ENCODE data around the gene RGS13.

The RGS13 gene

GRCh38 chr1:192626366-192627179 lies 9.4 kb upstream of the RGS13 start:
- DNase-seq (ENCODE audit: low spot score): no peak

DNA sequence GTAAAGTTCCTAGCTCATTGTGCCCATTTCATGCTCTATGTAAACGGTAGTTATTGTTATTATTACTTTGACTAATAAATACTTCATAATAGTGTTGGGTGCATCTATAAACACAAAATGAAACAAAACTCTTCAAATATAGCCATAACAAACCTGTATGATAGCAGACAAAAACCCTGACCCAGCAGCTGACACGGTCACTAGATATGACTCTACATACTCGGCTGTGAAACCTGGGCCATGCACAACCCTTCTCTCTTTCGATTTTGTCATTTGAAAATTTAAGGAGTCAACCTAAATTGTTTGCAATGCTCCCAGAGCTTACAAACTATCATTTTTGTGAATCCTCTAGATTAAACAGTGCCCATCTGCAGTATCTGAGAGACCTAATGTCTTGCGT lies 8.0 kb upstream of the RGS13 start:
- no peak for DNase-seq (ENCODE audit: low spot score)

DNA sequence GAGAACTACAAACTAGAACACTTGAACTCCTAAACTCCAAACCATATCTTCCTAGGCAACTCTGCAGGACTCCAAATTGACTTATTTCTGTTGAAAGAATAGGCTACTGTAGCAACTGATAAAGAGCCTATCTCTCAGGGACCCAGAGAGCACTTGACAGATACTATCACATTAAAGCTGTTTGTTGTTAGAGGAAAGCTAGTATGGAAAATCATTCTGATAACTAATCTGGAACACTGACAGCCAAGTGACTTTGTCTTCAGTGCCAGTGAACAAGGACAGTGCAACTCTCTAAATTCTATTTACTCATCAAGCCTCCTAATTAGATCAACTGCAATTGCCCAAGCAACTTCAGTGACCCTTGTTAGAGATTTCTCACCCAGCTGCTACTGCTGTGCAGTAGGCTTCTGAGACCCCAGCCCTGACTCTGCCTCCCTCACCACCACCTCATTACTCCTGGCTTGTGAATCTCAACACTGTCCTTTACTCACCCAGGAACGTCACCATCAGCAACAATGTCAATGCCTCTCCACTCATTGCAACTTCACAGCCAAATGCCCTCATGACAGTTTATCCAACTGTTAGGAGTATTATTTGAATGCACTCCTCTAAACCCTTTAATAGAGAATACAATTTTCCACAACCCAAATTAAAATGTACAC lies 7.4 kb upstream of the RGS13 start:
- DNase-seq (ENCODE audit: low spot score): no peak

GRCh38 chr1:192629612-192630011 lies 6.3 kb upstream of the RGS13 start:
- DNase-seq (ENCODE audit: low spot score): no peak

- no peak for DNase-seq (ENCODE audit: low spot score)
Measured at GRCh38 chr1:192630521-192631287, 5.2 kb upstream of the RGS13 start.

- DNase-seq (ENCODE audit: low spot score): no peak
Measured at GRCh38 chr1:192631749-192632148, 4.2 kb upstream of the RGS13 start.

GRCh38 chr1:192632188-192632587 lies 3.8 kb upstream of the RGS13 start:
- no peak for DNase-seq (ENCODE audit: low spot score)

GRCh38 chr1:192632641-192633532 lies 3.1 kb upstream of the RGS13 start:
- DNase-seq (ENCODE audit: low spot score): no peak

- DNase-seq (ENCODE audit: low spot score): no peak
Measured at GRCh38 chr1:192633533-192634253, 2.3 kb upstream of the RGS13 start.

DNA sequence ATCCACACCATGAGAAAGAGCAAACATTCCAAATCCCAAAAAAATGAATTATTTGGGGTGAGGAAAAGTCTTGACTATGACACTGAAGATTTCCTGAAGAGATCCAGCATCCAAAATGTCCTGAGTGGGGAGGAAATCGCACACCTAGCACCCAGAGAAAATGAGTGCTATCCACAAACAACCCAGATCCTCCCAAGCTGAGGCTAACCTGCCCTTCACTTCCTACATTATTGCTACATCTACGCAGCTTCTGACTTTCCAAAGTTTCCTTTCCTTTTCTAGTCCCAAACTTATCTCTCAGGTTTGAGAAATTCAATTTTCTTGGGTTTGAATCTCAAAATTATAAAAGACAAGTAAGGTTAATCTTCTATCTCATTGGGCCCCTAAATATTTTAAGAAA lies 906 bp upstream of the RGS13 start:
- no peak for DNase-seq (ENCODE audit: low spot score)

DNA sequence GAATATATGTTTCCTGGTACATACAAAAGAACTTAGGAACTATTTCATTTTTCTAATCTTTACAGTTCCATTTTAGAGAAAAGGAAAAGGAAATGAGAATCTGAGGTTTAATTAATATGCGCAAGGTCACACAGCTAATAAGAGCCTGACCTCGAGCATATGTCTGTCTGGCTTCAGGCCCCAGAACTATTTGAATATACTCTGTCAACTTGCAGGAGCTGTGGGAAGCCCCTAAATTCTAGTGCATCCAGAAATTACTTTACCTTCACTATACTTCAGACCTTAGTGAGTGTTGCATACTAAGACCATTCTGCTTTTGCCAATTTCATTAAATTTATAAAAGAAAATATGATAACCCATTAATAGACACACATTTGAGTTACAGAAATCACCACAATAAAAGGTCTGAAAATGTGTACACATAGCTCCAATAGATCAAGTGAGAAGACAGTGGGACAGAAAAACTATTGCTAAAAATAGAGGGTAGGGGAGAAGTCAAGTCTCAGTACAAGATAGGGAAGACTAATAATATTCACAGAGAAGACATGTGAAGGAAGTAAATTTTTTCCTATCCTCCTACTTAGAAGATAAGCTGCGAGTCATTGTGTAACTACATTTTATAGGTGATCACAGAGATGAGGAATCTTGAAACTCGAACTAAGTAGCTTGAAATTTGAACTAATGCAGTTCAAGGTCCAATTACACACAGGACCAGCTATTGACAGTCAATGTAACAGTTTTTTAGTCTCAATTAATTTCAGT lies 3.8 kb downstream of the RGS13 start:
- peak; percentile 69 for DNase-seq (ENCODE audit: low spot score)

DNA sequence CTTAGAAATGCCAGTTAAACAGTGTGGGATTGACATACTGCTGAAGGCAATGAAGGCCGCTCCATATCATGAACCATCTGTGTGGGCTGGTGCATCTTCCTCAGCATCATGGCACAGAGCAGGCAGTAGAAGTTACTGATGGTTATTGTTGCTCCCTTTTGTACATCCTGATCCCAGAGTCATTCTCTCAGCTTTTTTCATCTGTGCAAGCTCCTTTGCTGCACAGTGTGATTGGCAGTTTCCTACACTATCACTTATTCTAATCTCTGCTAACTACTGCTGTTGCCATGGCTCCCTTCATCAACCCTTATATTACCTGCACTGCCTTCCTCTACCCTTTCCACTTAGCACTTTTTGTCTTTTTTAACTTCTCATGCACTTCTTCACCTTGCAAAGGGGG lies 16.2 kb downstream of the RGS13 start:
- DNase-seq (ENCODE audit: low spot score): no peak

GRCh38 chr1:192654120-192654519 lies 18.2 kb downstream of the RGS13 start:
- DNase-seq (ENCODE audit: low spot score): no peak

GRCh38 chr1:192654591-192655251 lies 18.8 kb downstream of the RGS13 start:
- no peak for DNase-seq (ENCODE audit: low spot score)

DNA sequence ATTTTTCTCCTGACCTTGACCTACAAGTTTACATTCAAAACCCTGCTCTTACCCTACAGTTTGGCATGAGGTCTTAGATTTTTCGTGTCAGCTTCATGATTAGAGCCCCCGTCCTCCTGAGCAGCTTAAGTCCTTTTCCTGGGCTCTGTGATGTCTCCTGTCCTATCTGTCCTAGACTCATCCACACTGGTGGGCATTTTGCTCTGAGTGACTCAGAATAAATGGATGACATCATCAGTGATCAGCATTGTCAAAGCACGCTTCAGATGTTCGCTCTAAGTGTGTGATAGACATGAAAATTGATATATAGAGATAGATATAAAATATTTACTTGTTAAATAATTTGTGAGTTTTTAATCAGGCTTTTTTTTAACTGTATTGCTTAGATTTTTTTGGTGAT lies 21.8 kb downstream of the RGS13 start:
- DNase-seq (ENCODE audit: low spot score): no peak

DNA sequence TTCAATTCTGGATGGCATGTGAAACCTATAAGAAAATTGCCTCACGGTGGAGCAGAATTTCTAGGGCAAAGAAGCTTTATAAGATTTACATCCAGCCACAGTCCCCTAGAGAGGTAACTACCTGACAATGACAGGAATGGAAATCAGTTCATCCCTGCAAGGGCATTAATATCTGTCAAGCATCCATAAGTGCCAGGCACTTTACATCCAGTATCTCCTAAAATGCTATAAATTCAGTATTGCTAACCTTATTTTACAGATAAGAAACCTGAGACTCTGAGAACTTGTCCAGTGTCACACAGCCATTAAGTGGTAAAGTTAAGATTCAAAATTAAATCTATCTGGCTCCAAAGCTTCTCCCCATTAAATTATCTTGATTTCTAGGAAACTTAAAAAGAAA lies 22.3 kb downstream of the RGS13 start:
- DNase-seq (ENCODE audit: low spot score): no peak

- DNase-seq (ENCODE audit: low spot score): no peak
Measured at GRCh38 chr1:192660613-192661012, 24.7 kb downstream of the RGS13 start.

- no peak for DNase-seq (ENCODE audit: low spot score)
Measured at GRCh38 chr1:192668409-192668983, 32.5 kb downstream of the RGS13 start.

- no peak for DNase-seq (ENCODE audit: low spot score)
Measured at GRCh38 chr1:192669174-192669573, 33.2 kb downstream of the RGS13 start.

GRCh38 chr1:192675716-192676115 lies 39.8 kb downstream of the RGS13 start:
- no peak for DNase-seq (ENCODE audit: low spot score)
